GM12891 (cell line): ENCODE measurements around the gene PIAS3.

ENCODE experiments used
- POLR2A ChIP-seq: IDR thresholded peaks from 2 replicates; pipeline ENCODE4 v1.6.1; 2011; ENCODE audit warnings: low read depth, low read length, control low read depth
- POLR2AphosphoS5 ChIP-seq: IDR thresholded peaks from 2 replicates; pipeline ENCODE4 v1.6.1; 2011; ENCODE audit warnings: low read depth, low read length, control low read depth
- POU2F2 ChIP-seq: IDR thresholded peaks from 2 replicates; pipeline ENCODE4 v1.6.1; 2011; ENCODE audit warnings: low read depth, mild to moderate bottlenecking, control low read depth, low read length, moderate library complexity
- SPI1 ChIP-seq: IDR thresholded peaks from 2 replicates; pipeline ENCODE4 v1.6.1; 2011; ENCODE audit warnings: low read depth, low read length, control low read depth
- TAF1 ChIP-seq: IDR thresholded peaks from 2 replicates; pipeline ENCODE4 v1.6.1; 2011; ENCODE audit warnings: low read depth, low read length, control low read depth

GRCh38 chr1:145863282-145864018, 4.6 kb upstream of the PIAS3 start:
- TF ChIP-seq POLR2A (no peak), TAF1 (no peak), POLR2AphosphoS5 (no peak), POU2F2 (no peak), SPI1 (no peak)
